Putamen (tissue), 1 donor: ENCODE data around the gene PTPN22.
"Not testable (repeated sequence)": the region's sequence is repeated elsewhere in the genome, so short reads cannot be mapped to it uniquely, and the experiment has no call there.

Experiments used
- DNase-seq: peaks from one replicate; pipeline ENCODE4 v3.0.0-alpha.2; 2016; ENCODE audit warnings: low spot score

Gene PTPN22

DNA sequence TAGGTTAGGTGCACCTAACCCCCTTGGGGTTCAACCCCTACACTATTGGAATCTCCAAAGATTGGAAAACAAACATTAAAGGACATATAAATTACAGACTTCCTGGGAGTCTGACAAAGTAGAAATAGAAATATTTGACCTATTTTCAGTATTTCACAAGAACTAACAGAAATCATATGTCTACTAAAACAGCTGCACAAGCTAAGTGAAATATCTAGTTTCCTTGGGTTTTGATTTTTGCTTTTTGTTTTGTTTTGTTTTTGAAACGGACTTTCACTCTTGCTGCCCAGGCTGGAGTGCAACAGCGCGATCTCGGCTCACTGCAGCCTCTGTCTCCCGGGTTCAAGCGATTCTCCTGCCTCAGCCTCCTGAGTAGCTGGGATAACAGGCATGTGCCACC lies 18.8 kb downstream of the PTPN22 start:
- DNase-seq = not testable (repeated sequence)

DNA sequence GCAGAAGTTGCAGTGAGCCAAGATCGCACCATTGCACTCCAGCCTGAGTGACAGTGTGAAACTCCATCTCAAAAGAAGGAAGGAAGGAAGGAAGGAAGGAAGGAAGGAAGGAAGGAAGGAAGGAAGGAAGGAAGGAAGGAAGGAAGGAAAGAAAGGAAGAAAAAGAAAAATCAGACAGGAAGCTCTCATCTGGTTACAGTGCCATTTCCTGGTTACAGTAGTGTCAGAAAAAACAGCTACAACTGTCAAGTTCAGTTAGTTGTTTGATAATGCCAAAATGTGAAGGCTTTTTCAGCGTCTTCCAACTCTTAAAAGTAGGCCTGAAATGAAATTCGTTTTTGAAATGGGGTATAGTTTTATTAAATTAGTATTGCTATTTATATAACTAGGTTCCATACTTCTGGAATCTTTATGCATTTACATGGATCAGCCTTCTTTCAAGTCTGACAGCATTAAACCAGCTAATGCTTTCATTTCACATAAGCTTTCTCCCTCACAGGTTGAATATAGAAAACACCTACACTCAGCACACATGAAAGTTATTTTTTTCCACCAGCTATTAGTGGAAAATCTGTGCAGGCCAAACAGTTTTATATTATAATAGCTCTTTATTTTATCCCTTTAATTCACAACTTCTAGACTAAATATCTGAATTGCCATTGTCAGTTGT lies 21.2 kb downstream of the PTPN22 start:
- DNase-seq = peak; percentile 57

DNA sequence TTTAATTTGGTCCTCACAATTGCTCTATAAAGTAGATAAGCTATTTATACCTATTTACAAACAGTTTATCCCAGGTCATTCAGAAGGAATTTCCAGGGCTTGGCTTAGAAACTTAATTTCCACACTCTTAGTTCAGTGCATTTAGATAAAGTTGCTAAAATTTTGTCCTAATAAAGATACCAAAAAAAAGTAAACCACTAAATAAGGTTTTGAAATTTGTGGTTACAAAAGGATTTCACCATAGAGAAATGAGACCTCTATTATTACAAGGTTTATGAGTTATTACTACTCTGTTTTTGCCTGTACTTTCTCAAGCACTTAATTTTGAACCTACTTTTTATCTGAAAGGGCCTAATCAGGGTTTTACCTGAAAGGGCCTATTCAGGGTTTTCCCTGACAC lies 22.4 kb downstream of the PTPN22 start:
- DNase-seq = no peak

DNA sequence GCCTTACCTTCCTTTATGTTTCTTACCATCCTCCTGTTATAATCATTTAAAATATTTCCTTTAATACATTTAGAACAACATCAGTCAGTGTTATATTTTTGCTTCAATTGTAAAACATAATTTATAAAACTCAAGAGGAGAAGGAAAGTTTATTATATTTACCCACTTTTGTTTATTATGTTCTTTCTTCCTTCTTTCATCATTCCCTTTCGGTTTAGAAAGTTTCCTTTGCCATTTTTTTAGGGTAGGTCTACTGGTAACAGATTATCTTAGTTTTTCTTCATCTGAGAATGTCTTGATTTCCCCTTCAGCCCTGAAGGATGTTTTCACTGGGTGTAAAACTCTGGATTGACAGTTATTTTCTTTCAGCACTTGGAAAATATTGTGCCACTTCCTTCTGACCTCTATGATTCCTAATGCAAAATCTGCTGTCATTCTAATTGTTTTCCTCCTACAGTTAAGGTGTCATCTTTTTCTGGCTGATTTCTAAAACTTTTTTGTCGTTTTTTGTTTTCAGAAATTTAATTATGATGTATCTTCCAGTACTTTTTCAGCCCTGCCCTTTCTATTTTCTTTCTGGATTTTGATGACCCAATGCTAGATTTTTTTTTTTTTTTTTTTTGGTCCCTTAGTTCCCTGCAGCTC lies 25.0 kb downstream of the PTPN22 start:
- no peak for DNase-seq

DNA sequence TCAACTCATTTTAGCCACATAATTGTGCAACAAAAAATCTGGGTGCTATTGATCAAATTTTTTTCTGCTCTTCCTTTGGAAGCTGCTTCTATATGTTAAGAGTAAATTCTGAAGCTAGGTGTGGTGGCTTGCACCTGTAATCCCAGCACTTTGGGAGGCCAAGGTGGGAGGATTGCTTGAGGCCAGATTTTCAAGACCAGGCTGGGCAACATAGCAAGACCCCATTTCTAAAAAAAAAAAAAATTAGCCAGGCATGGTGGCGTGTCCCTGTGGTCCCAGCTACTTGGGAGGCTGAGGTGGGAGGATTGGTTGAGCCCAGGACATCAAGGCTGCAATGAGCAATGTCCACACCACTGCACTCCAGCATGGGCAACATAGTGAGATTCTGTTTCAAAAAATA lies 35.0 kb downstream of the PTPN22 start:
- no peak for DNase-seq

DNA sequence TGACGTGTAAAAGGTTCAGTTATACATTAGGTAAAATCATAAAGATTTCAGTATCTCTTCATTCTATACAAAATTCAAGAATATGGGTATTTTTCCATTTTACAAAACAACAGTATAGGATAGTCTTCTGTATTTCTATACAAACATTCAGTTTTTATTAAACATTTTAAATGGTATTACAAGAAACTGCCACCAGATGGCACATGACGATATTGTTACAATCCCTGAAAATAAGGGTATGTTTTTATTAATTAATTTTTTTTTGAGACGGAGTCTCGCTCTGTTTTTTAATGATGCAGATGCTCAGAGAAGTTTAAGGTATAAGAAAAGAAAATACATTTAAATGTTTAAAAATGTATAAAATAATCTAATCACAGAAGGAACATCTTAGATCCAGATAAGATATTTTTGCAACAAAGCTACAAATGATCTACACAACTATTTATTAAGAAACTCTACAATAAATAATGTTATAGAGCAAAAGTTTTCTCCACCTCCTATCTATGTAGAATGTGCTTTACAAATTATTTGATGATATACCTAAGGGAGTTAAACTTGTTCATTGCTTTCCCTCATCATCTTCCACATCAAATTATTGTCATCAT lies 35.7 kb downstream of the PTPN22 start:
- DNase-seq = peak; percentile 33

DNA sequence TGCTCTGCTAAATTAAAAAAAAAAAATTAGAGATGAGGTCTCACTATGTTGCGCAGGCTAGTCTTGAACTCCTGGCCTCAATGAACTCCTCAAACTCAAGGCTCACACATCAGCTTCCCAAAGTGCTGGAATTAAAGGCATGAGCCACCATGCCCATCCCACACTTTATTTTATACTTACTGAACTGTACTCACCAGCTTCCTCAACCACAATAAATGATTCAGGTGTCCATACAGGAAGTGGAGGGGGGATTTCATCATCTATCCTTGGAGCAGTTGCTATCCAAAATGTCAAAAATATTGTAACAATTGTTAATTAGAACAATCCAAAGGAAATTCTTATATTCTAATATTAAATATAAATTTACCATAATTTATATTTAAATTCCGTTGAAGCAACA lies 36.8 kb downstream of the PTPN22 start:
- no peak for DNase-seq

DNA sequence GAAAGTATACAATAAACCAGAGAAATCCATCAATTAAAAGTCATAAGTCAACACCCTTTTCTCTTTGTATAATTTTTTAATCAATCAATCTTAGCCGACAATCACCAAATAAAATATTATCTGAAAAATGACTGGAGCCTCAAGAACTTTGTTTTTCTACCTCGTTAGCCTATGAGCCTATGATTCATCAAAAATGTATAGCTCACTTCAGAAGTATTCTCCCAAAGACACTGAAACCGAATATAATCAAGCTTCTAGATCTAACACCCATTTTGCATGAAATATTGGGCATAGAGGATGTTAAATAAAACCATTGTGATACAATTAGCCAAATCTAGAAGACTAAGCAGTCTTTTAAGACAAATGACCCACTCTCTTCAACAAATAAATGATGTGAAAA lies 41.5 kb downstream of the PTPN22 start:
- DNase-seq = no peak

DNA sequence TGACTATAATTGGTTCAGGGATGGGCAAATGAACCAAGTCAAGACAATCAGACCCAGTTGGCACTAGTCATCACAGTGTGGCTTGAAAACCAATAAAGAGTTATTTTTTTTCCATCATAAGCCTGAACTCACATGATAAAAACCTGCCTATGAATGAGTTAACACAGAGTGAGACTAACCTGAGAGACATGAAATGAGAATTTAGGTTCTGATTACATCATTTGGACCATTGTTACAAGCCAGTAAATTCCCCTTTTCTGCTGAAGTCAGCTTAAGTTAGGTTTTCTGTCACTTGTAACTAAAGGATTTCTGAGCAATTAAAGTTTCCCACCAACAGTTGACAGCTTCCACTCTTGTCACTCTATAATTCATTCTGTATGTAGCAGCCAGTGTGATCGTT lies 49.6 kb downstream of the PTPN22 start:
- DNase-seq = no peak

DNA sequence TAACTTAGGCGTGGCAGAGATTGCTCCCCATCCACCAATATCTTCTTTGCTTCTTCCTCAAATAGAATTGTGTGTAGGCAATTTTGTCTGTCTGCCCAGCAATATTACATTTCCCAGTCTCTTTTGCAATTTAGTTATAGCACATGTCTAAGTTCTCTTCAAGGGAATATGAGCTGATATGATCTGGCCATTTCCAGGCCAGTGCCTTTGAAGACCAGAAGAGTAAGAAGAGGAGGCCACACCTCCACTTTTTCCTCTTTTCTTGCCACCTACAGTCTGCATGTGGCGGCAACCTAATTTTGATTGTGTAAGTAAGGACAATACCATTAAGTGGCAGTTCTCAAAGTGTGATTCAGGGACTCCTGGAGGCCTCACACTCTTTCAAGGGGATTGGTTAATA lies 52.9 kb downstream of the PTPN22 start:
- DNase-seq = no peak

DNA sequence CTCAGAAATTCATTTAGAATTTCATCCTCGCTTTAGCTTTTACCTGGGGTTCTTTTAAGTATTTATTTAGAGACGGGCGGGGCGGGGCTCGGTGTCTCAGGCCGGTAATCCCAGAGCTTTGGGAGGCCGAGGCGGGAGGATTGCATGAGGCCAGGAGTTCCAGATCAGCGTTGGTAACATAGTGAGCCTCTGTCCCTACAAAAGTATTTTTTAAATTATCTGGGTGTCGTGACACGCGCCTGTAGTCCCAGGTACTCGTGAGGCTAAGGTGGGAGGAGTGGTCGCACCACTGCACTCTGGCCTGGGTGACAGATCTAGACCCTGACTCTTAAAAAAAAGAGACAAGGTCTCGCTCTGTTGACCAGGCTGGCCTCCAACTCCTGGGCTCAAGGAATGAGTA lies 58.3 kb downstream of the PTPN22 start:
- no peak for DNase-seq

DNA sequence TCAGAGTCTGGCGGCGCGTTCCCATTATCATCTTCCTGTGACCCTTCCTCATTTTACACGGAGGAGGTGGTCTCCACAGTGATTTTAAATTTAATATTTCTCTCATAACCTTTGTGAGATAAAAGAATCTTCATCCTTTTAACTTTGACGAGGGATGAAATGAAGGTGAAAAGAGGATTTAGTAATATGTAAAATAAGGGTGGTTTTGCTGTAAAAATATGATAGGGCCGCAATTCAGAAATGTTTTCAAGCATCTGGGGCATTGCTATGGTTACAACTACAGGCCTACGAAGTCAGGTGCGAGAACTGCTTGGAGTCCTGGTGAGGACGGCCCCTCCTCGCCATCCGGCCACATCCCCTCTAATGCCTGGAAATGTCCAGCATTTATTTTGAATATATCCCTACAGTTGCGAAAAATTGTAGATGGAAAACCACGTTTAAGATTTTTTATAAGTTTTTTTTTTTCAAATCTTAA lies 58.8 kb downstream of the PTPN22 start:
- DNase-seq = no peak

DNA sequence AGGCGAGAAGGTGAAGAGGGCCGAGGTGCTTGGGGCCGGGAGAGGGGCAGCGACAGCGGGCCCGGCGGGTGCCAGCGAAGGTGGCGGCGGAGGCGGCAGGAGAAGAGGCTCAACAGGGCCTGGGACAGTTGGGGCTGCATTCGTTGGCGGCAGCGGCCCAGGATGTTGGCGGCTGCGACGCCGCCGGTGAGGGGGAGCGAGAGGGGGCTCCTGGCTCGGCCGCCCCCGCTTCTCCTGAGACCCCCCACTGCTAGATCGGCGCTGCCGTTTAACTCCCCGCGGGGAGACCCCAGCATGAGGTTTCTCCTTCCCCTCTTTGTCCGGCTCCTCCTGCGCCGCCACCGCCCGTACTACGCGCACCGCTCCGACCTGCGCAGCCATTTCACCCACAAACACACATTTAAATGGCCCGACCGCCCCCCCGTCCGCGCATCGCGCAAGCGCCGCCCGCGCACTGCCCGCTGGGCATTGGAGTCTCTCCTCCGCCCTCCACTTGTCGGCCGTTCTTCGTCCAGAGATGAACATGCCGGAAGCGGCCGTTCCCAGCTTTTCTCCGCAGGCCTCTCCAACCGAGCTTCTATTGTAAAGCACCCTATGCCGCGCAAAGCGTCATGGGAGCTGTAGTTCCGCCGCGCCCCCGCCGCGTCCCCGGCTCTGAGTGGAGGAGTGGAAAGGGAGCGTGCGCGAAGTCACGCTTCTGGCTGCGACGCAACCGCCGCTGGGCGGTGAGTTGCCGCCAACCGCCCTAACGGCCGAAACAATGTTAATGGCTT lies 59.4 kb downstream of the PTPN22 start, which contains the start of gene RSBN1:
TSS of gene RSBN1 (minus strand) at position 589 of the 773 bp plus-strand sequence. CDS start at position 525, 64 bp downstream.
- DNase-seq = peak; percentile 99

DNA sequence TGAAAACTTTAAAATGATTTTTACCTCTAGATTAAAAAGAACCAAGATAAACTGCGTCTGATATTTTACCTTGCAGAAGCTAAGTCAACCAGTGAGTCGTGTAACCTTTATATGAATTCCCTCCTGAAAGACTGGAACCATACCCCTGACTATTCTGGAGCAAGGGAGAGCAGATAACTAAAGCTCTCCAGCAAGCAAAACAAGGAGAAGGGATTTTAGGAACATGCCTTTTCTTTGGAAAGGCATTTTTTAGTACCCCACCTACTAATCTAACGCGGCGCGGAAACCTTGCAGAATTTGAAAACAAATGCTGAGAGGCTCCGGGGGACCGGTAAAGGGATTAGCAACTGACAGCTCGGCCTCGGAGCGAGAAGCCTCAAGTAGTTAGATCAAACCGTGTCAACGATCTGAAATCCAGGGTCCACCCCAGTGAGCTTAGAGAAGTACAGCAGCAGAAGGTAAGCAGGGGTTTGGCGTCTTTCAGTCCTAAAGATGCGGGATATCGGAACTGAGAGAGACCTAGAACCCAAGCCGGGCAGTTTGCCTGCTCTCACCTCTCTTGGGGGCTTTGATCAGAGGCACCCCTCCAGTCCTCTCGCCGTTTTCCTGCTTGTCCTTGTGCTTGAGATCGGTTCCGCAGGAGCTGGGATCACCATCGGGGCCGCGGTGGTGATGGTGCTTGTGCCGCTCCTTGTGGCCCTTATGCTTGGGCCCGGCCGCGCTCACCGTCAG lies 60.2 kb downstream of the PTPN22 start:
- DNase-seq = peak; percentile 36

DNA sequence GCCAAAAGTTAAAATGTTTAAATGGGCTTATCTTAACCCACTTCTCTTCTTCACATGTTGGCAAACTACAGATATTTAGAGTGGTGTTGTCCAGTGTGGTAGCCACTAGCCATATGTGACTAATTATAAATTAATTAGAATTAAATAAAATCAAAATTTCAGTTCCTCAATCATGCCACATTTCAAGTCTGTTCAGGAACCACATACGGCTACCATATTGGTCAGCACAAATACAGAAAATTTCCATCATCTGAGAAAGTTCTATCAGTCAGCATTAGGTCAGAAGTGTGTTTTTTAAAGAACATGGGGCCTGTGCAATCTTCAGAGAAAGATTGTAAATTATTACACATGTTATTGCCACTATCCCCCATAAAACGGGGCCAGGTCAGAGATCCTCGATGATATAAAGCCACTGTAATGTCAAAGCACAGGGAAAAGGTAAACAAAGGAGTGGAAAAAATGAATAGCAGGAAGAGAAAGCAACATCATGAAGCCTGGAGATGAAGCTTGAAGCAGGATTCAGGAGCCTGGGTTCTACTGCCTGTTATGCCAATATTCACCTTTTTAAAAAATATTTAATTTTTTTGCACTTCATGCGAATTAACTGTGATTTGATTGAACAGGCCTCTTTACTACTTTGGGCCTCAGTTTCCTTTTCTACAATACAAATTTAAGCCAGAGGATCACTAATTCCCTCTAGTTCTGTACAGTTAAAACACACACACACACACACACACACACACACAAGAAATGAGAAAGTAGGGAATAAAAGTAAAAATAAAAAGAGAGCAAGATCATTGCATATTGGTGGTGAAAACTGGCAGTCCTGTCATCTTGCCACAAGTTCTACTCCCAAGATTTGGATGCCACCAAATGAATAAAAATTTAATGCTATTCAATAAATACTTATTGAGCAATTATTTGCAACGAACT lies 61.6 kb downstream of the PTPN22 start:
- DNase-seq = no peak

DNA sequence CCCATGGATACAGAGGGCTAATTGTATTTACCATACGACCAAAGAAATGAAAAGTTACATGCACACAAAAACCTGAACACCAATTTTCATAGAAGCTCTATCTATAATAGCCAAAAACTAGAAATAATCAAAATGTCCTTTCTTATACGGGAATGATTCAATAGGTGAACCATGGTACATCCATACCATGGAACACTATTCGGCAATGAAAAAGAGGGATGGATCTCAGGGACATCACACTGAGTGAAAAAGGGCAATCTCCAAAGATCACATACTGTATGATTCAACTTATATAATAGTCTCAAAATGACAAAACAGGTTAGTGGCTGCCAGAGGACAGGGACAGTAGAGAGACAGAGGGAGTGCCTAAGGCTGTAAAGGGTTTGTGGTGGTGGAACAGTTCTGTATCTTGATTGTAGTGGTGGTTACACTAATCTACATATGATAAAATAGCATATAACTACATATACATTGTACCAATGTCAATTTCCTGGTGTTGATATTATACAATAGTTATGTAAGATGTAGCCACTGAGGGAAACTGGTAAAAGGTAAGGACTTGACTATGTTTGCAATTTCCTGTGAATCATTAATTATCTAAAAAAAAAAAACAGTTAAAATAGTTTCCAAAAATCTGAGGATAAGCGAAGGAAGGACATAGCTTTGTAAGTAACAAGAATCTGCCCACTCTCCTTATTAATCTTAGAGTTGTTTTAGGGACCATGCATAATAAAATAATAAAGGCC lies 62.9 kb downstream of the PTPN22 start:
- DNase-seq = no peak

DNA sequence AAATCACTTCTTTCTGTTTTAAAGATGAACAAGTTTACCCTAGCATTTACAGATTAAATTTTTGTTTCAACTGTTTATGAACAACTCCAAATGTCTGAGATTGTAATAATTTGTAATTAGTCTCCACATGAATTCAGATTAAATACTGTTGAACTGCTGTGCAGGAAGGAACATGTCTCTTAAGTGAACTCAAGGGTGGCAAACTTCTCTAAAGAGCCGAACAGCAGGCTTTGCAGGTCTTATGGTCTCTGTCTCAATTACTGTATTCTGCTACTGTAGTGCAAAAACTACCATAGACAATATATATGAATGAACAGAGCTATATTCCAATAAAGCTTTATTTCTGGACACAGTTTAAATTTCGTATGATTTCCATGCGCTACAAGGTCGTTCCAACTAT lies 65.9 kb downstream of the PTPN22 start:
- no peak for DNase-seq

DNA sequence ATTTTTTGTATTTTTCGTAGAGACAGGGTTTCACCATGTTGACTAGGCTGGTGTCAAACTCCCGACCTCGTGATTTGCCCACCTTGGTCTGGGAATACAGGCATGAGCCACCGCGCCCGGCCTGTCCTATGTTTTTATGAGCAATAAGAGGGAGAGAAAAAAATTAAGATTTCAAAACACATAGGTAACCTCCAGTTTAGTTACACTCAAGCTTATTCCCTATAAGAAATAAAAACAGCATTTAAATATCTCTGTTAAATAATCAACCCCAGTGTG lies 66.3 kb downstream of the PTPN22 start:
- no peak for DNase-seq

DNA sequence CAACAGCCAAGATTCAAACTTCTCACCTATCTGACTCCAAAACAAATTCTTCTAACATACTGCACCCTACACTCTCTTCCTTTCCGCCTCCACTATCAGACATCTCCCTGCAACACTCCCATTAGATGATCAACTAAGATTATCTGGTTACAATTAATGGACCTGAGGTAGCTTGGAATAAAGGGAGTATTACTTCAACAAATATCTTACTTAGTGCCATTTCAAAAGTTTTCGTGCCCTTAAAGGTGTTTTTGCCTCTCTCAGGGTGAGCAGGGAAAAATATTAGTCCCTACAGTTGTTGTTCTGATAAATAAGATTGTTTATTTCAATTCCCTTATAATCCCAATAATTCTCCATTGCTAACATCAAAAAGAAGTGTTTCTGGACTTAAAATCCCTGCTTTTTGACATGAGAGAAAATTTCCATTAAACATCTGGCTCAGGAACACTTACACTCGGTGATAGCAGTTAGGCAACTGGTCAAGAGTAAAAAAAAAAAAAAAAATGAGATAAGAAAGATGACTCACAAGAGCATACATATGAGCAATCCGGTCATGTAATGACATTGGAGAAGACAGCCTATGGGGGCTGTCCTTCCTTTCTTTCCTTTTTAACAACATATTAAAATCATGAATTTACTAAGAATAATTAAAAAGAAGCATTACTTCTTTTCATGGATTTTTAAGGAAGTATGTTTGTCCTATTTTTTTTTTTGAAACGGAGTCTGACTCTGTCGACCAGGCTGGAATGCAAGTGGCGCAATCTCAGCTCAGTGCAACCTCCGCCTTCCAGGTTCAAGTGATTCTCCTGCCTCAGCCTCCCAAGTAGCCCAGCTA lies 66.9 kb downstream of the PTPN22 start:
- no peak for DNase-seq
